Body of pancreas (tissue), 4 donors: Measurements from ENCODE around the gene MEIOC. TPM values are rescaled to one million over a fixed set of nuclear protein-coding genes. Genes with fewer than 3 reads are reported as not detected.
"Not testable (repeated sequence)": the region's sequence is repeated elsewhere in the genome, so short reads cannot be mapped to it uniquely, and the experiment has no call there.

Experiments
- ATAC-seq: fragments of 150-250 bp; one replicate; pipeline ENCODE4 v1.9.1; 2016
- DNase-seq, 4 donors: peaks; one replicate each; pipeline ENCODE4 v3.0.0-alpha.2; 2019
- H3K27ac ChIP-seq, 4 donors: fragments of 200-600 bp; sonication (generic); 1 replicate in 3 of 4; 2 replicates in 1 of 4; pipeline versions ENCODE4 v1.5.1 to v1.6.1; 2016 to 2019; ENCODE audit warnings: mild to moderate bottlenecking in 1 of 4, mixed read lengths in 1 of 4, moderate library complexity in 1 of 4
- H3K27me3 ChIP-seq, 2 donors: fragments of 200-600 bp; sonication (generic); one replicate each; pipeline ENCODE4 v1.6.0; 2016; ENCODE audit warnings: mild to moderate bottlenecking in 1 of 2
- H3K36me3 ChIP-seq, 2 donors: fragments of 200-600 bp; sonication (generic); replicated peaks in 1 of 2; 2 replicates each; pipeline ENCODE4 v1.5.1; 2016; ENCODE audit warnings: low read depth in 2 of 2; ENCODE audit not compliant: insufficient read depth in 1 of 2
- H3K4me1 ChIP-seq: fragments of 200-600 bp; sonication (generic); one replicate; pipeline ENCODE4 v1.6.0; 2016
- H3K4me3 ChIP-seq, 2 donors: fragments of 200-600 bp; sonication (generic); 1 replicate in 1 of 2; 2 replicates in 1 of 2; pipeline ENCODE4 v1.5.1; 2016 to 2019
- H3K9me3 ChIP-seq, 3 donors: fragments of 200-600 bp; sonication (generic); 1 replicate in 2 of 3; 2 replicates in 1 of 3; pipeline ENCODE4 v1.5.1; 2016
- POLR2A ChIP-seq, 3 donors: fragments of 450-650 bp; IDR thresholded peaks; one replicate each; pipeline ENCODE4 v1.6.1; 2016; ENCODE audit warnings: antibody characterized with exemption in 3 of 3, mild to moderate bottlenecking in 2 of 3
- WGBS, 2 donors: methylation state at CpG; one replicate each; pipeline ENCODE4 v1.1.5; 2017; 5-methylcytosine and 5-hydroxymethylcytosine counted together
- intact Hi-C: fragments of 100-400 bp; cut with DNase I; formaldehyde crosslinking; loops from one replicate; pipeline ENCODE4 v1.15.1; 2023
- total RNA-seq, 2 donors: library from RNA; depleted of rRNA; stranded (reverse); fragments of >200 nt; gene quantifications; one replicate each; pipeline ENCODE4 v1.1.0, GENCODE V29; 2016
- TF ChIP-seq, protein P1 (sequence below), 7 experiments: fragments of 450-650 bp in 4 of 7; fragments of 200-600 bp in 3 of 7; sonication (generic) in 3 of 7; IDR thresholded peaks; one replicate each; pipeline ENCODE4 v1.5.1; 2016 to 2019; ENCODE audit warnings: antibody characterized with exemption in 7 of 7

The MEIOC gene
- total RNA-seq, 2 donors from 2014 or later: not detected

DNA sequence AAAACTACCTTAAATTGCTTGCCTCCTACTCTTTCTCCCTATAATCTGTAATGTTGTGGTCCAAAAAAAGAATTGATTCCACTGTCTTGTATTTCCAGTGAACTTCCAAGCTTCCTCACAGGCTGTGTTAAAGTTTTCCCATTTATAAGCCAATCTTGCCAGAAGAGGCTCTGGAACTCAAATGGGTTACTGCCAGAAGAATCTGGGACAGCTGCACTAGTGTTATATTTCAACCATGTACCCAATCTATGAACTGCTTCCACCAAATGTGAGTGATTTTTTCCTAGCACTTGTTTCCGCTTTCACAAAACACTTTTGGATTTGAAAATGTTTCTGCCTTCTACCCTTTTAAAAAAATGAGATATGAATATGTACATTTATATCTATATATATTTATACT is 31.5 kb downstream of the MEIOC start:
- Histone ChIP-seq H3K9me3 (no peaks in the 10 kb centered on the region), H3K4me1 (peaks cover 19% of the 10 kb centered on the region), H3K27me3 (no peaks in the 10 kb centered on the region), H3K27ac (no peak overlapping the region), H3K4me3 (no peak overlapping the region), H3K36me3 (no peaks in the 10 kb centered on the region)
- intact Hi-C loops: no loop called here
- WGBS, 2 donors: 86 to 95% methylated on average over 1 of the region's 1 CpG
- TF ChIP-seq, protein P1, sequence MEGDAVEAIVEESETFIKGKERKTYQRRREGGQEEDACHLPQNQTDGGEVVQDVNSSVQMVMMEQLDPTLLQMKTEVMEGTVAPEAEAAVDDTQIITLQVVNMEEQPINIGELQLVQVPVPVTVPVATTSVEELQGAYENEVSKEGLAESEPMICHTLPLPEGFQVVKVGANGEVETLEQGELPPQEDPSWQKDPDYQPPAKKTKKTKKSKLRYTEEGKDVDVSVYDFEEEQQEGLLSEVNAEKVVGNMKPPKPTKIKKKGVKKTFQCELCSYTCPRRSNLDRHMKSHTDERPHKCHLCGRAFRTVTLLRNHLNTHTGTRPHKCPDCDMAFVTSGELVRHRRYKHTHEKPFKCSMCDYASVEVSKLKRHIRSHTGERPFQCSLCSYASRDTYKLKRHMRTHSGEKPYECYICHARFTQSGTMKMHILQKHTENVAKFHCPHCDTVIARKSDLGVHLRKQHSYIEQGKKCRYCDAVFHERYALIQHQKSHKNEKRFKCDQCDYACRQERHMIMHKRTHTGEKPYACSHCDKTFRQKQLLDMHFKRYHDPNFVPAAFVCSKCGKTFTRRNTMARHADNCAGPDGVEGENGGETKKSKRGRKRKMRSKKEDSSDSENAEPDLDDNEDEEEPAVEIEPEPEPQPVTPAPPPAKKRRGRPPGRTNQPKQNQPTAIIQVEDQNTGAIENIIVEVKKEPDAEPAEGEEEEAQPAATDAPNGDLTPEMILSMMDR (IDR thresholded peaks at IDR 0.05): no peak
- no peak for DNase-seq
- no peak for ATAC-seq

DNA sequence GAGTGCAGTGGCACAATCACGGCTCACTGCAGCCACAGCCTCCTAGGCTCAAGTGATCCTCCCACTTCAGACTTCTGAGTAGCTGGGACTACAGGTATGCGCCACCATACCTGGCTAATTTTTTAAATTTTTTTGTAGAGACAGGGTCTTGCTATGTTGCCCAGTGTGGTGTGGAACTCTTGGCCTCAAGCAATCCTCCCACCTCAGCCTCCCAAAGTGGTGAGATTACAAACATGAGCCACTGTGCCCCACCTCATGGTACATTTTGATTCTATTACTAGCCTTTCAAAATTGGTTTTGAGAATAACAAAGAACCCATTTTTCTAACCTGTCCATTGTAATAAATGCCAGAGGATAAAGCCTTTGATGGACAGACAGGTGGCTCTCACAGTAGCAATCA is 31.9 kb downstream of the MEIOC start:
- peaks cover 19% of the 10 kb centered on the region for H3K4me1 ChIP-seq
- TF ChIP-seq, protein P1 (IDR thresholded peaks at IDR 0.05): no peak
- no peak for TF ChIP-seq POLR2A (IDR thresholded peaks at IDR 0.05)
- H3K36me3 ChIP-seq: no peaks in the 10 kb centered on the region
- no peak overlapping the region for H3K4me3 ChIP-seq
- no peak for DNase-seq
- no peak overlapping the region for H3K27ac ChIP-seq
- no peak for ATAC-seq
- H3K27me3 ChIP-seq: no peaks in the 10 kb centered on the region
- H3K9me3 ChIP-seq: no peaks in the 10 kb centered on the region
- whole genome bisulfite sequencing, 2 donors: 90 to 92% methylated on average over 2 of the region's 2 CpGs
- intact Hi-C loops: no loop called here

DNA sequence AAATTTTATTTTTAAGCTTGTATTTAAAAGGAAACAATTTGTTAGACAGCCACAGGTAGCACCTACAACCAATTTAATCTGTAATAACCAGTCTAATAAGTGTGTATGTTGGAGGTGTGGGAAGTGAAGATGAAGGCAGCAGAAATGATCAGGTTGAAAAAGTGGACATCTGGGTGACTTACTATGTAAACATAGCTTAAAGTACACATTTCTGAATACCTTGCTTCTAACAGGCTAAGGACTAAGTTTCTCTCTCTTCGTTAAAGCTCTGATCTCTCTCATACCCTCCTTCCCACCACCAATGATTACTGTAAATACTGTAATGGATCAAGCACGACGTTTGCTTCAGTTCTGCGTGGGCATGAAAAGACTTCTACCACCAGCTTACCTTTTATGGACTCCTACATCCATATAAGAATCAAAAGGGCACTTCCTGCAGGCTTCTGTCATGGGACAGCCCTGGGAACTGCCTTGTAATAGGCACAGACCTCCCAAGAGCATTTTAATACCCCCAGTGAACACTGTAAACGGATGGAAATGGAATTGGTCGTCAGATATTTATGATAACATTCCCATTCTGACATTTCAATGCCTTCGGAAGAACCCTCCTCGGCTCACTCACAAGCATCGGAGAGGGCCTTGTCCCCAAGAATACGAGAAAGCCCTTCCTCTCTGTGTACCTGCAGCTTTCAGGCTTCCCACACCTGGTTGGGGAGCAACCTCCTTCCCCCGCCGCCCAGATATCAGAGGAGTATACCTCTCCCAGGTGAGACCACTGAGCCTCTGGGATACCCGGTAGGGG is 32.6 kb downstream of the MEIOC start:
- H3K4me3 ChIP-seq: peak overlapping the region; percentile 55 to 84
- H3K9me3 ChIP-seq: no peaks in the 10 kb centered on the region
- intact Hi-C loops: no loop called here
- H3K27ac ChIP-seq: peak overlapping the region; percentile 28 to 69 (median 56)
- WGBS, 2 donors: 1 to 2% methylated on average over 10 to 13 of the region's 13 CpGs
- peaks cover 19% of the 10 kb centered on the region for H3K4me1 ChIP-seq
- DNase-seq (no peak), ATAC-seq (no peak)
- no peaks in the 10 kb centered on the region for H3K27me3 ChIP-seq
- no peak for TF ChIP-seq POLR2A (IDR thresholded peaks at IDR 0.05)
- TF ChIP-seq, protein P1 (IDR thresholded peaks at IDR 0.05): no peak
- no peaks in the 10 kb centered on the region for H3K36me3 ChIP-seq

DNA sequence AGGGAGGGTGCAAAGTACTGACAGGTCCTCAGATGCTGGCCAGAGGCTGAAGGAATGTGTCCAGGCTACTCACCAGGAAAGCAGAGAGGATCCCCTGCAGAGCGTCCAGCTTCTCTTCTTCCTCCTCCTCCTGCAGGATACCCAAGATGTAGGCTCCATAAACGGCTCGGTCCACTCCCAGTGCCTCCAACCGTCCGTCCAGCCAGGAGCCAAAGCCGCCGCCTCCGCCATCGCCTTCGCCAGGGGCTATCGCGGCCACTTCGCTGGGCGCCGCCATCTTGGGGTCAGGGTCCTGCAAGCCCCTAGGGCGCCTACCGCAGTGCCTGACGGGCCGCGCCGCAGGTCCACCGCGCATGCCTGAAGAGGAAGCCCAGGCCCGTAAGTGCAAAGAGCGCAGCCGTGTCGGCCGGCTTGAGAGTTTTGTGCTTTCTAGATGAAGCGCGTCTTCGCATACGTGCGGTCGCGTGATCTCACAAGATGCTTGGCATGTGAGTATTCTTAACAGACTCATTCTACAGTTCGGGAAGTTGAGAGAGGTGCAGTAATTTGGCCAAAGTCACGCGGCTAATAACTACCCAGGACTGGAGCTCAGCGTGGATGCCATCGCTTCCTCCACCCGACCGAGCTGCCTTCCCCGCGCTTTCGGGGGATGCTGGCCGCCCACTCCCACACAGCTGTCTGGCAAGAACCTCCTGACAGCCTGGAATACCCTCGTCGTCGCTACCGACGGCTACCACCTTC is 33.4 kb downstream of the MEIOC start, which contains the start of gene CCDC43:
Gene CCDC43, minus strand, starts transcription at position 300 of the 741 bp plus-strand sequence. Its CDS starts 23 bp downstream, at position 277.
- intact Hi-C loops: no loop called here
- TF ChIP-seq, protein P1 (IDR thresholded peaks at IDR 0.05): peak in 1 of 7 experiments; percentile 10
- peak; percentile 53 to 84 (median 70) for TF ChIP-seq POLR2A (IDR thresholded peaks at IDR 0.05)

DNA sequence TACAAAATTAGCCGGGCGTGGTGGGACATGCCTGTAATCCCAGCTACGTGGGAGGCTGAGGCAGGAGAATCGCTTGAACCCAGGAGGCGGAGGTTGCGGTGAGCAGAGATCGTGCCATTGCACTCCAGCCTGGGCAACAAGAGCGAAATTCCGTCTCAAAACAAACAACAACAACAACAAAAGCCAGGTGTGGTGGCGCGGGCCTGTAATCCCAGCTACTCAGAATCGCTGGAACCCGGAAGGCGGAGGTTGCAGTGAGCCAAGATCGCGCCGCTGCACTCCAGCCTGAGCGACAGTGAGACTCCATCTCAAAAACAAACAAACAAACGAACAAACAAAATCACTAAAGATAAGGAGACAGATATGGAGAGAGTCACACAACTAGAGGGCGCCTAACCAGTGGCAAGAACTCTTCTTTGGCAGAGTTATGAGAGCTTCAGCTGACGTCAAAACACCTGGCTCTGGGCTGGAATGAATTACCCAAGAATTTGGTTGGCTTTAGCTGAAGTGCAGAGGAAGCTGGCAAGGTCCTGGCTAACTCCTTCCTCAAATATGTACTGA is 34.6 kb downstream of the MEIOC start:
- H3K27me3 ChIP-seq, H3K27ac ChIP-seq, H3K9me3 ChIP-seq, intact Hi-C loops, H3K36me3 ChIP-seq, ATAC-seq, H3K4me3 ChIP-seq: not testable (repeated sequence)
- H3K4me1 ChIP-seq: peaks cover 19% of the 10 kb centered on the region
- peak in 1 of 4 donors; percentile 7 for DNase-seq
- WGBS, 2 donors: 77 to 82% methylated on average over 21 of the region's 21 CpGs

More for the DNA sequence above, 33.4 kb downstream of the MEIOC start, which contains the start of gene CCDC43:
- H3K9me3 ChIP-seq: no peaks in the 10 kb centered on the region
- DNase-seq (peak; percentile 85 to 94 (median 91)), ATAC-seq (peak; percentile 98)
- peak within 1 kb of the TSS; percentile 28 to 69 (median 56) for H3K27ac ChIP-seq
- no peaks in the 10 kb centered on the region for H3K36me3 ChIP-seq
- H3K27me3 ChIP-seq: no peaks in the 10 kb centered on the region
- H3K4me3 ChIP-seq: peak within 1 kb of the TSS; percentile 55 to 84
- H3K4me1 ChIP-seq: peaks cover 19% of the 10 kb centered on the region
- WGBS, 2 donors: 0 to 1% methylated on average over 16 to 47 of the region's 51 CpGs
